GM21423 (cell line): ENCODE results near the gene LRRC3.

Source experiments
- ATAC-seq: cut with Tn5 transposase; IDR thresholded peaks from one replicate; pipeline ENCODE4 v1.9.1; 2021; ENCODE audit warnings: mild to moderate bottlenecking, moderate library complexity; ENCODE audit not compliant: unreplicated experiment

LRRC3 gene

GRCh38 chr21:44438531-44439210 is 16.6 kb upstream of the LRRC3 start:
- ATAC-seq = no peak

DNA sequence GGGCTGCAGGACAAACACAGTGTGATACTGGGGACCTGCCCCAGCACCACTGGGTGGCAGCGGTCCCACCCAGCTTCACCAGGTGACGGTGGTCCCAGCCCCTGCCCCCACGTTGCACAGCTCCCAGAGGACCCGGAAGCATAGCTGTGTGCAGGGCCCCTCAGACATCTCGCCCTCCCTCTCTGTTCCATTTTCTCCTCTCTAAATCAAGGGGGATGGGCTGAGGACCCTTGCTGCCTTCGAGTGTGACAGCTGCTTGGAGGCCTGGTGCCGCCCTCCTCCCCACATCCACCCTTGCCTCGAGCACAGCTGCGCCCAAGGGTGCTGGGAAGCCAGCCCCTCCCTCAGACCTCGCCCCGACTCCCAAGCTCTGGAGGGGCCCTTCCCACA is 16.1 kb upstream of the LRRC3 start:
- ATAC-seq = no peak

GRCh38 chr21:44440241-44441040 is 14.9 kb upstream of the LRRC3 start:
- ATAC-seq = no peak

DNA sequence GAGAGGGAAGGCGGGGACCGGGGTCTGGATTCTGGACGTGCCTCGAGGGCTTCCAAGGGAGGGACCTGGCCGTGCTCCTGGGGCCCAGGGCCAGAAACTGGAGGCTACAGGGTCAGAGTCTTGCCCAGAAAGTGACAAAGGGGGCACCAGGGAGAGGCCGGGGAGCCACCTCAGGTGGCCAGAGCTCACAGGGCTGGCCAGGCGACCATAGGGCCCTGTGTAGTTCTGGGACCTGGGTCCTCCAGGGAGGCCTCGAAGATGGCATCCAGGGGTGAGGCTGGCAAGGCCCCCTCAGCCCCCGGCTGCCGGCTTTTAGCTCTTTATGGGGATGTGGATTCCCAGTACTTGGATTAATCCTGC is 14.3 kb upstream of the LRRC3 start:
- no peak for ATAC-seq

DNA sequence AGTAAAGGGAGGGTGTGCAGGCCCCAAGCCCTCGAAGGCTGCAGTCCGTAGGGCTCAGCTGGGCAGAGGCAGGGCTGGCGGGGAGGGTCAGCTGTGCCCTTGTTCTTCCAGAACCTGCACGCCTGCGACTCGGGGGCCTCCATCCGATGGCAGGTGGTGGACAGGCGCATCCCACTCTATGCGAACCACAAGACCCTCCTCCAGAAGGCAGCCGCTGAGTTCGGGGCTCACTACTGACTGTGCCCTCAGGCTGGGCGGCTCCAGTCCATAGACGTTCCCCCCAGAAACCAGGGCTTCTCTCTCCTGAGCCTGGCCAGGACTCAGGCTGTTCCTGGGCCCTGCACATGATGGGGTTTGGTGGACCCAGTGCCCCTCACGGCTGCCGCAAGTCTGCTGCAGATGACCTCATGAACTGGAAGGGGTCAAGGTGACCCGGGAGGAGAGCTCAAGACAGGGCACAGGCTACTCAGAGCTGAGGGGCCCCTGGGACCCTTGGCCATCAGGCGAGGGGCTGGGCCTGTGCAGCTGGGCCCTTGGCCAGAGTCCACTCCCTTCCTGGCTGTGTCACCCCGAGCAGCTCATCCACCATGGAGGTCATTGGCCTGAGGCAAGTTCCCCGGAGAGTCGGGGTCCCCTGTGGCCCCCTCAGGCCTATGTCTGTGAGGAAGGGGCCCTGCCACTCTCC is 13.6 kb upstream of the LRRC3 start:
- no peak for ATAC-seq

GRCh38 chr21:44442266-44443125 is 12.8 kb upstream of the LRRC3 start:
- ATAC-seq = no peak

GRCh38 chr21:44443291-44443890 is 11.9 kb upstream of the LRRC3 start:
- ATAC-seq = no peak

- ATAC-seq = no peak
Measured at GRCh38 chr21:44443891-44444285, 11.4 kb upstream of the LRRC3 start.

GRCh38 chr21:44444286-44444931 is 10.9 kb upstream of the LRRC3 start:
- no peak for ATAC-seq

DNA sequence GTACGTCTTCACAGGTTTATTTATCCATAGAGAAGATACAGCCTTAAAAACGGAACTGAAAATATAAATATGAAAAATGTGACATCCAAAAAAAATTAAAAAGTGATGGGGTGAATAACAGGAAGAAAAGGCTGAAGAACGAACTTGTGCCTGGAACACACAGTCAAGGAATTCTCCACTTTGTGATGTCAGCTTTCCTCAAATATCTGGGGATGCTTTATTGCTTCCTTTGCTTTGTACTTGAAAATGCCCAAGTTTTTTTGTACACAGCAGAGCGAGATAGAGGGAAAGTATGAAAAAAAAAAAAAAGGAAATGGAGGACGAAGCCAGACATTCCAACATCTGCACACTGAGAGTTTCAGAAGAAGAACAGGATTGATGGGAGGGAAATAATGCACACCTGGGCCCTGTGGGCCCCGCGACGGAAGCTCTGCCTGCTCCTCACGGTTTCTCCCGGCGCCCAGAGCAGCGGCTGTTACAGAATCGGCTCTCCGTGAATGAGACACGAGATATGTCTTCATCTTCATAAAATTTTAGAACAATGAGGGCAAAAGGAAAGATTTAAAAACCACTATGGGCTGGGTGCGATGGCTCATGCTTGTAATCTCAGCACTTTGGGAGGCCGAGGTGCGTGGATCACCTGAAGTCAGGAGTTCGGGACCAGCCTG is 10.0 kb upstream of the LRRC3 start:
- no peak for ATAC-seq

DNA sequence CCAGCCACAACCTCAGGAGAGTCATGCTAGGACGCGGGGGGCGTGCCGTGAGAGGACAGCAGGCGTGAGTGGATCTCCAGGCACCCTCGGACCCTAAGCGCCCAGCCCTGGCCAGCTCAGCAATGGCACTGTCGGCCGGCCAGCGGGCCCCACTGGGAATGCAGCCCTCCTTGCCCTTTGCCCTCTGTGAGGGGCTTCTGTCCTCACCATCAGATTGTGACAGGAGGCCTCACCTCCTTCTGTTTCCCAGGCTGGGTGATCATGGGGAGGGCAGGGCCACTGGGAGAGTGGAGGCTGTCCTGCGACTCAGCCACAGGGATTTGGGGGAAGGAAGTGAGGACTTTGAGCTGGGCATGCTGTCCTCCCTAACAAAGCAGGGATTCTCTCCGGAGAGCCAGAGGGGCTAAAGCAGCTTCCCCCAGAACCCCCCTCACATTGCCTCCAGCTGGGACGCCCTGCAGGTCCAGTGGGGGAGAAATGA is 6.6 kb upstream of the LRRC3 start:
- ATAC-seq = no peak

DNA sequence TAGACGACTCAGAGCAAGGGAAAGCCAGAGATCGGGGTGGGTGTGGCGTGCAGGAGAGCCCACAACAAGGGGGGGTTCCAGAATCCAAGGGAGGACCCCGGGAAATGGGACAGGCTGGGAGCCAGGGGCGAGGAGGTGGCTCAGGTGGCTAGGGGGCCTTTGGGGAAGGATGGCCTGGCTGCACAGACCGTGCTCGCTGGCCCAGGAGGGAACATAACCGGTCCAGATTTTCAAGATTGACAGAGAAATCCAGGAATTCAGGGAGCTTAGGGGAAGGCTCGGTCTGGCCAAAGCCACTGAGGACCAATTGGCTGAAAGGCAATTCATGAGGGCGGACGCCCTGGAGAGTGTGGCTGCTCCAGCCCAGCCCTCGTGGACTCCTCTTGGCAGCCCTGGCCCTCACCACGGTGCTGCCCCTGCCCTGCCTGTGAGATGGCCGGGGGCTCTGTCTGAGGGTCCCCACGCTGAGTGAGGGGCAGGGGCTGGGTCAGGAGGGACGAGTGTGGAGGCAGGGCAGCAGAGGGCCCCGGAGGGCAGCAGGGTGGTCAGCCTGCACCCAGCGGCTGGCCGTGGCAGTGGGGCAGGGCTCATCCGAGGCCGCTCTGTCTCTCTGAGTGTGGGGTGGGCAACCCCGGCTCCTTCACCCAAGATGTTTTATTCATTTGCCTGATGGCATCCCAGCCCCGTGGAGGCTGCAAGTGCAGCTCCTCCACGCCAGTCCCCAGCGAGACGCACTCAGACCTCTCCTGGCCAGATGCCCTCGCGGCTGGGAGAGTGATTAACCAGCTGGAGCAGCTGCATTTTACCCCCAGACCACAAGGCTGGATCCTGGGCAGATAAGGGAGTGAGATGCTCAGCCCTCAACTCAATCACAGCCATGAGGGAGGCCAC is 5.6 kb upstream of the LRRC3 start:
- no peak for ATAC-seq

DNA sequence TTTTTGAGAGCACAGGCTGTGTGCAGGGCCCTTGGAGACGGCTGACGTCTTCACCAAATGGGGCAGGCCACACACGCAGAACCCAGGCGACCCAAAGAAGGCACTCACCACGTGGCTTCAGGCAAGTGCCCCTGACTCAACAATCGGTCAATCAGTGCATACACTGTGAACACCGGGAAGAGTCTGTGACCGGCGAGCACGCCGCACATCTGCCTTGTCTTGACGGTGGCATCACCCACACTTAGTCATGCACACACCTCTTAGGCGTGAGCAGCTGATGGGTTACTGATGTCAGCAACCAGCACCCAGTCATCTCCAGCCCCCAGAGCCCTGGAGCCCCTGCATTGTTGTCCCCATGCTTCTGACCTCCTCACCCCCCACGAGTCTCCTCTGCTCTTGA is 4.9 kb upstream of the LRRC3 start:
- no peak for ATAC-seq

DNA sequence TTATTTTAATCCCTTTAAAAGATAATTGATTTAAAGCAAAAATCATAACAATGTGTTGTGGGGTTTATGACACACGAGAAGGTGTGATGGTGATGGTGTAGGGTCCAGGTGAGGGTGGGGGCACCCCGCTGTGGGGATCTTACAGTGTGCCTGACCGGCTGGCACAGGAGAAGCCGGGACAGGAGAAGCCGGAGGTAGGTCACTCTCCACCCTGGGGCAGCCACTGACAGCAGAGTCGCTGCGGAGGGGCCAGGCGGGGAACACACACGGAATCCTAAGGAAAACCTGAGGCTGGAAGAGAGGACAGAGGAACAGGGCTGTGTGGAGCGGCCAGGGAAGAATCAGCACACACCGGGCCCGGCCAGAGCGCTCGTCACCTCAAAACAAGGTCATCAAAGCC is 4.3 kb upstream of the LRRC3 start:
- no peak for ATAC-seq

DNA sequence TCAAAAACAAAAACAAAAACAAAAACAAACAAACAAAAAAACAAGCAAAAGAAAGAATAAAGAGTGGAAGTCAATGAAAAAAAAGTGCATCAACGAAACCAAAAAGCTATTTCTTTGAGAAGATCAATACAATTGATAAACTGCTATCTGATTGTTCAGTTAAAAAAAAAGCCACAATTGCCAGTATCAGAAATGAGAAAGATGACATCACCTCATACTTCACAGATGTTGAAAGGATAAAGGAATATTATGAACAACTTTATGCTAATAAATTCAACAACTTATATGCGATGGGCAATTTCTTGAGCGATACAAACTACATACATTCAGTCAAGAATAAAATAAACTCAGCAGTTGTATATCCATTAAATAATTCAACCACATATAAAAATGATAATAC is 2.2 kb upstream of the LRRC3 start:
- ATAC-seq = no peak

DNA sequence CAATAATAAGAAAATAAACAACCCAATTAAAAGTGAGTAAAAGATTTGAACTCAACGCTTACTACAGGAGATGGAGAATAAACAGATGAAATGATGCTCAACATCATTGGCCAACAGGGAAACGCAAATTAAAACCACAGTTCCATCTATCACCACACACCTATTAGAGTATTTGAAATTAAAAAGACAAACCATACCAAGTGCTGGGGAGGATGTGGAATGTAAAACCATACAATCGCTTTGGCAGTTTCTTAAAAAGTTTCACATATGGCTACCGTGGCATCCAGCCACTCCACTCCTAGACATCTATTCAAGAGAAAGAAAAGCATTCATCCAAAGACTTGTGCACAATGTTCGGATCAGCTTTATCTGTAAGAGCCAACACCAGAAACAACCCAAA is 1.3 kb upstream of the LRRC3 start:
- ATAC-seq = no peak

GRCh38 chr21:44455524-44456213 is 359 bp downstream of the LRRC3 start:
- ATAC-seq = peak; percentile 30
